Bone marrow (tissue), 2 donors: ENCODE results near the gene MPRIP.

Experiments used
- DNase-seq, 2 donors: peaks; one replicate each; lab custom pipeline; 2025; lab: John Stamatoyannopoulos, UW

MPRIP gene

DNA sequence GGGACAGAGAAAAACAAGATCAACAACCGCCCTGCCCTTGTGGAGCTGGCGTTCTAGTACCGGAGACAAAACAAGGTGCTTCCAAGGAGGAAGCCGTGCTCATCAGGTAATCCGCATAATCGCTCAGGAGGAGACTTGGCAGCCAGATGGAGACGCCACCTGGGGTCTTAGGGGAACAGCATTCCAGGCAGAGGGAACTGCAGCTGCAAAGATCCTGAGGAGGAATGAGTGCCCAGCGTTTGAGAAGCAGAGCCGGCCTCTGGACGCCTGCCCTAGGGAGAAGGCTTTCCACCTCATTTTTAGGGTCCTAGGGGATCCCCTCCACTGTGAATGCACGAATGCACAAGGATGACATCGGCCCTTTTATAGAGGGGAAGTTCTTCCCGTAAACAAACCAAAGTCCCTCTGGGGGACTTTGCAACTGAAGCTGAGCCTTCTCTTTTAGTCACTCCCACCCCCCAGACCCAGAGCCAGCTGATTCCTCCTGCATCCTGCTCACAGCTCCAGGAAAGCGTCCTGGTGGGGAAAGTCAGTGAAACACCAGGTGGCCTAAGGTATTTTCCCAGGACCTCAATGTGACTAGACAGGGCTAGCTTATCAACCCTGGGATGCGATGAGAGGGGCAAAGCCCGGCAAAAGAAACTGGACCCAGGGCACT is 13.2 kb upstream of the MPRIP start:
- no peak for DNase-seq

DNA sequence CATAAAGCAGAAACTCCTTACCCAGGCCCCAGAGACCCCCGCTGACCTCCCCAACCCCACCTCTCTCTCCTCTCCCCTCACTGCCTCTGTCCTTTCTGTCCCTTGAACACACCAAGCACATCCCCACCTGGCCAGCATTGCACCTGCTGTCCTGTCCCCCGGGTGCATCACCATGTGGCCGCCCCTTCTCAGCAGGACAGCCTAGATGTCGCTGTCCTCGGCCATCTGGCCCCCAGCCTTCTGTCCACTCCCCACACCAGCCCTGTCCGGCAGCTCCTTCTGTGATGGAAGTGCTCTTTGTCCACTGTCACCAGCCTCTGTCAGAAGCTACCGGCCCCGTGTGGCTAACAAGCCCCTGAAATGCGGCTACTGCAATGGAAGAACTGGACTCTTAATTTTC is 12.3 kb upstream of the MPRIP start:
- DNase-seq = no peak

DNA sequence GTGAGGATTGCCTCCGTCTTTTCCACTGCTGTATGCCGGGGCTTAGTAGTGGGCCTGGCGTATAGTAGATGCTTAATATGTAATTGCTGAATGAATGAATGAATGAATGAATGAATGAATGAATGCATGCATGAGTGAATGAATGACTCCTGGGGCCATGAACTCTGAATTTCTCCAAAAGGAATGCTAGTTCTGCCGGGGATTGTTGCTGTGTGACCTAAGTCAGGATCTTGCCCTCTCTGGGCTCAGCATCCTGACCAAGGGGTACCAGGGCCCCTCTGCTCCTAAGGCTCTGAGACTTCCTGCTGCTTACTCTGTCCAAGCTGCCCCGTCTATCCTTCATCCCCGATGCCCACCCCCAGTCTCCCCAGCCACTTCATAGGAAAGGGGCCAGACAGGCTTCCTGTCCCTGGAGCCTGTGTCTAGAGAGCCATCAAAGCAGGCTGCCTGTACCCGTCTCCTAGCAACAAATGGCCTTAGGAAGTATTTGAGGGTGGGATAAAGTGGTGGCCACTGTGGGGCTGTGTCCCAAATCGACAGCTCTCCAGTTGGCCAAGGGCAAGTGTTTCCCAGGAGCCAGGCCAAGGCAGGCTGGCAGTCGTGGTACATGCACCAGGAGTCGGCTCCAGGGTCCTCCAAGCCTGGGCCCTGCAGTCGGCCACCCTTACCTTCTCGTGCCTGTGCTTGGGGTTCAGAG is 11.6 kb upstream of the MPRIP start:
- no peak for DNase-seq

- no peak for DNase-seq
These were observed 10.0 kb upstream of the MPRIP start for GRCh38 chr17:17032131-17032692.

DNA sequence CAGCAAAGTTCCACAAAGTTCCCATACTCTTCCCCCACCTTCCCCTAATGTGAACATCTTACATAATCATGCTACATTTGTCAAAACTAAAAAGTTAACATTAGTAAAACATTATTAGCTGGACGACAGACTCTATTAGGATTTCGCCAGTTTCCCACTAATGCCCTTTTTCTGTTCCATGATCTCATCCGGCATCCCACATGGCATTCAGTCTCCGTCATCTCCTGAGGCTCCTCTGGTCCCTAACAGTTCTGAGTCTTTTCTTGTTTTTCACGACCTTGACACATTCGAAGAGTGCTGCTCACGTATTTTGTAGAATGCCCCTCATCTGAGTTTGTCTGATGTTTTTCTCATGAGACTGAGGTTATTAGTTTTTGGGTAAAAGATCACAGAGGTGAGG is 8.8 kb upstream of the MPRIP start:
- no peak for DNase-seq

GRCh38 chr17:17034026-17034425 is 8.2 kb upstream of the MPRIP start:
- DNase-seq = no peak

DNA sequence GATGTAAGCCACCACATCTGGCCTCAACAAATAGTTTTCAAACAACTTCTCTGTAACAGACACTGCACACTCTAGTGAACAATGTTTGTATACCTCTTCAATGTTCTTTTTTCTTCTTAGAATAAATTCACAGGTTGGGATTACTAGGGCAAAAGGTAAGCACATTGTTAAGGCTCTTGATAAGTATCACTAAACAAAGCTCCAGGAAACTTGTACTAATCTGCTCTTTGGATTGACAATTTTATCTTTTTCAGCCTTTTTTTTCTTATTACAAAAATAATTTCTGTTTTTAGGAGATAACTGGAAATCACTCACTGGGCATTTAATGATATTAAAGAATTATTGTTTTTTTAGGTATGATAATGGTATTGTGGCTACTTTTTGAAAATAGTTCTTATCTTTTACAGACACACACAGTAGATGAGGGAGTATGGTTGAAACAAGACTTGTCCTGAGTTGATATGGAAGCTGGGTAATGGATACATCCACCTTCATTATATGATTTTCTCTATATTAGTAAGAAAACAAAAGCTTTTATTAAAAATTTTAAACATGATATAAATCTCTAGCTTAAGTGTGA is 7.7 kb upstream of the MPRIP start:
- DNase-seq = no peak

GRCh38 chr17:17035490-17035889 is 6.8 kb upstream of the MPRIP start:
- DNase-seq = no peak

- DNase-seq = no peak
These were observed 6.2 kb upstream of the MPRIP start for GRCh38 chr17:17035920-17036523.

DNA sequence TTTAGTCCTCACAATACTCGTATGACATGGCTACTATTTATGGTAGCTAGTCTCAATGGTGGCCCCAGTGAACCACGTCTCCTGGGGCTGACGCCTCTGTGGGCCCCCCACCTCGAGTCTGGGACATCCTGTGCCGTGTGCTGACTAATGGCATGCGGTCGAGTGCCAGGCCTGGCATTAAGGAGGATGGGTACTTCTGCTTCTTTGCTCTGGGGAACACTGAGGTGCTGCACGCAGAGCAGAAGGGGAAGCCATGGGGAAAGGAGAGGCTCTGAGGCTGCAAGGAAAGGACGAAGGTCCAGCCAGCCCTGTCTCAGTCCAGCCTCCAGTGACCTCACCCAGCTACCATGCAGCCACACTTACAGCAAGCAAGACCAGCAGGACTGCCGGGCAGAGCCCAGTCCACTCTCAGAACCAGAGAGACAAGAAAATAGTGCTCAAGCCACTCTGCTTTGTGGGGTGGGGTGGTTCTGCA is 5.7 kb upstream of the MPRIP start:
- DNase-seq = peak; percentile 17 to 92

DNA sequence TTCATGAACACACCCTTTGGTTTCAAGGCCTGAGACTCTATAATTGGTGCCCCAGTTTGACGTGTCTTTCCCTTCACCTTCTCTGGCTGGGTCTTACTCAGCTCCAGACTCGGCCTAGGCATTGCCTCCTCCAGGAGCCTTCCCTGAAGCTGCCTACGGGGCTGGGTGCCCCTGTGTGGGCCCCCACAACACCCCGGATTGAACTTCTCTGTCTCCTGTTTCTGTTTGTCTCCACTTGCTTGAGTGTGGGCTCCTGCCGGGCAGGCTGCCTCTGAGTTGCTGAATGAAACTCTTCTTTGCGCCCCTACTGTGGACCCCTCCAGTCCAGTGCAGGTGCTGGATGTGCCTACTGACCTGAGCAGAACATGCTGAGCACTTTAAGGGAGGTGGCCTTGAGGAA is 2.3 kb upstream of the MPRIP start:
- DNase-seq = no peak

DNA sequence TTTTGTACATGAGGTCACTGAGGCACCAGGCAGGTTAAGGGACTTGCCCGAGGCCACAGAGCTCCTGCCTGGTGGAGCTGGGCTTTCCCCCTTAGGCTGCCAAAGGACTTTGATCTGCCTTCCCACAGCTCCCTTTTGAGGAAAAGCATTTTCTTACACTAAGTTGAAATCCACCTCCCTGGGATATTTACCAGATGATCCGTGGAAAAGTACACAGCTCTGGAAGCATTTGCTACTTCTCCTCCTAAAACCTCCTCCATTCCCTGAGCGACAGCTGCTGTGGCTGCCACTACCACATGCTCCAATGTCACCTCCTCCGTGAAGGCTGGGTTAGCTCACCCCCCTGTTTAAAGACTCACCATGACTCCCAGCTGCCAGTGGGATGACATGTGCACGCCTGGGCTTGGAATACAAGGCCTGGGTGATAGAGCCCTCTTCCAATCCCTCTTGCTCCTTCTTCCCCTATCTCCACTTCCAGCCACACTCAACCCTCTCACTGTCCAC is 1.2 kb upstream of the MPRIP start:
- no peak for DNase-seq

- DNase-seq = peak; percentile 57 to 87
These were observed 480 bp upstream of the MPRIP start for GRCh38 chr17:17041571-17042383.

GRCh38 chr17:17042851-17043460 is 699 bp downstream of the MPRIP start:
- peak in 1 of 2 donors; percentile 10 for DNase-seq

DNA sequence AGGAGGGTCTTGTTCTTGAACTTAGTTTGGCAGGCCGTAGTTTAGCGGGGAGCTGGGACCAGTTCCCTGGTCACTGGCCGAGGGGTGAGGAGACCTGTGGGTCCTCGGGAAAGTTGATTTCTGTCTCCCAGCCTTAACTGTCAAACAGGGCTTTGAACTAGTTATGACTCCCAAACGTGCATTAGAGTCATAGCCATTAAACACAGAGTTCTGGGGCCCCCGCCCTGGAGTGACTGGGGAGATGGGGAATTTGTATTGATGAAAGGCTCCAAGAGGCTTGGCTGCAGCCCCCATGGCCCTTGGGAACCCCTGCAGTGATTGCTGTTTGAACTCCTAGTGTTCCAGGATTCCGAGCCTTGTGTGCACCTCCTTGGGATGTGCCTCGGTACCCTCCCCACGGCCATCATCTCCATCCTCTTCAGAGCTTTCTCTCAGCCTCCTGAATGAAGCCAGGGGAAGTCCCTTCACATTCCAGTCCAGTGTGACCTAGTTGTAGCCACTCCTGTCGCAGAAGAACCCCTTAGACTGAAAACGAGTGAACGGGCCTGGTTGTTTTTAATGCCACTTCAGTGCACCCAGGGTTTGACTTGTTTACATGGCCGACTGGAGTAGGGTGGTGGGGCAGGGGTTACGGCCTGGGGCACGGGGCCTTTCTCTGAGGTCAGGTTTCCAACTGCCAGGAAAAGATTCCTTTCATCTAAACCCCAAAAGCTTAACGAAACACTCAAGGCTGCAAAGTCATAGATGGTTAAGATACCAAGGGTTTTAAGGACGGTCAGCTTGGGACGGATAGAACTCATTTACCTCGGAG is 1.4 kb downstream of the MPRIP start:
- no peak for DNase-seq

DNA sequence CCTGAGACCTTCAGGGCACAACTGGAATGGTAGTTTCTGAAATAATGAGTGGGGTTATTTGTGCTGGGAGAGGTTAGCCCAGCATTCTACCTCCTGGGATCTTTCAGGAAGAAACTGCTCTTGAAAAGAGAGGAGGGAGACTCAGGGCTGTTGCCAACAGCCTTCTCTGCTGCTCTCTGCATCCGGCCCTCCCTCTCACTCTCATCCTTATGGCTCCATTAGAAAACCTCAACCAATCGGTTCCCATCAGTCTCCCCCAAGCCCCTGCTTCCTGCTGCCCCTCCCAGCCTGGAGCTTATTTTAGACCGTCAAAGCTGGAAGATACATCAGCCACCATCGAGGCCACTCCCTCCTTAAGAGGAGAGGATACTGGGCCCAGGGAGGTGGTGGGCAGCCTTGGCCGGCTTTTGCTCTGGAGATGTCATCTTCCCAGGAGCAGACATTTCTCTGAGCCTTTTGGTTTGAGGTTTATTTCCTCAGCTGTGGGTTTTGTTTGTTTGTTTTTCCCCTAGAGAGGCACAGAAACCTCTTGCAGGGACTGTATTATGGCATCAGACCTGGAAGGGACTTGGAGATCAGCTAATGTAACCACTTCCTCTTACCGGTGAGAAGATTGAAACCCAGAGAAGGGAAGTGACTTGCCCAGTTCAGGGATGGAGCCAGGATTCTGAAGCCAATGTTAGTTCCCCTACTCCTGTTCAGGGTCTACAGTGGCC is 2.7 kb downstream of the MPRIP start:
- DNase-seq = peak in 1 of 2 donors; percentile 58

DNA sequence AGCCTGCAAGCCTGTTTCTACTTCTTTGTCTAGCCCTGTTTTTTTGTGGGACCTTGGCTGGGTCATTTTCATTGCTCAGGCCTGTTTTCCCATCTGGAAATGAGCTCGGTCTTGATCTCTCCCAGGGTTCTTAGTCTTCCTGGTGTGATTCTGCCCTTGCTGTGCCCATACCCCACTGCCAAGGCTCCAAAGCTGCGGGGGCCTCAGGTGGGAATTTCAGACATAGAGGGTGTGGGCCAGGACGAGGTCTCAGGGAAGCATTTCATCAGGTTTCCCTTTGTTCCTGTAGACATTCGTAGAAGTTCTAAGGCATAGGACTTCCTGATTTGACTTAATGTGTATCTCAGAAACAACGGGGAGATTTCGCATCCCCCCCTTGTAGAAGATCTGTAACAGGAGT is 5.8 kb downstream of the MPRIP start:
- DNase-seq = no peak

GRCh38 chr17:17050346-17051345 is 8.4 kb downstream of the MPRIP start:
- no peak for DNase-seq
